ENCODE data around the gene SPINK6.

DNA sequence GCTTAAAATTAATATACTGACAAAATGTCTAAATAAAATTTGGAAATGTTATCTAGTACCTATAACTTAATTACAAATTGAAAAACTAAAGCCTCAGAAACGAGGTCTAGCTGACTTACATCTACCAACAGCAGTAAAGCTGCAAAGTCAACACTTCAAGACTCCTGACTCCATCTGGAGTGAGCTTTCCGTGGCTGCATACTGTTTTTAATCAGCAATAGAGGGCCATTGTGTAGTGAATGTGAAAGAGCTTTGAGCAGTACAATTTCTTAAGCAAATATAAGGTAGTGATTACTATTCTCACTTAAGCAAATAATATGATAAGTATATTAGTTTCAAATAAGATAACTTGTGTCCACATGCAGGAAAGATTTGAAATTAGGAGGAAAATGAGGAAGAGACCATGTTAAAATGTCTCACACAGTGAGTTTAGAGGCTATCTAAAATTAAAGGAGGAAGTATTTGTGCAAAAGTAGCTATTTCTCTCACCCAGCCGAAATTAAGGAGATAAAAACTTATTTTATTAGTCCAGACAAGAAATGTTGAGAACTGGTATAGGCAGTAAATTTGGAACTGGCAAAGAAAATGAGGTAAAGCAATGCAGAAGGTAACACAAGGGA lies 6.4 kb downstream of the SPINK6 start:
- no peak for TF ChIP-seq POLR2A (IDR thresholded peaks at IDR 0.05)
- TF ChIP-seq, protein P1, sequence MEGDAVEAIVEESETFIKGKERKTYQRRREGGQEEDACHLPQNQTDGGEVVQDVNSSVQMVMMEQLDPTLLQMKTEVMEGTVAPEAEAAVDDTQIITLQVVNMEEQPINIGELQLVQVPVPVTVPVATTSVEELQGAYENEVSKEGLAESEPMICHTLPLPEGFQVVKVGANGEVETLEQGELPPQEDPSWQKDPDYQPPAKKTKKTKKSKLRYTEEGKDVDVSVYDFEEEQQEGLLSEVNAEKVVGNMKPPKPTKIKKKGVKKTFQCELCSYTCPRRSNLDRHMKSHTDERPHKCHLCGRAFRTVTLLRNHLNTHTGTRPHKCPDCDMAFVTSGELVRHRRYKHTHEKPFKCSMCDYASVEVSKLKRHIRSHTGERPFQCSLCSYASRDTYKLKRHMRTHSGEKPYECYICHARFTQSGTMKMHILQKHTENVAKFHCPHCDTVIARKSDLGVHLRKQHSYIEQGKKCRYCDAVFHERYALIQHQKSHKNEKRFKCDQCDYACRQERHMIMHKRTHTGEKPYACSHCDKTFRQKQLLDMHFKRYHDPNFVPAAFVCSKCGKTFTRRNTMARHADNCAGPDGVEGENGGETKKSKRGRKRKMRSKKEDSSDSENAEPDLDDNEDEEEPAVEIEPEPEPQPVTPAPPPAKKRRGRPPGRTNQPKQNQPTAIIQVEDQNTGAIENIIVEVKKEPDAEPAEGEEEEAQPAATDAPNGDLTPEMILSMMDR (IDR thresholded peaks at IDR 0.05), result no peak
